ENCODE results near the gene EML2.
"Not testable (repeated sequence)": the region's sequence is repeated elsewhere in the genome, so short reads cannot be mapped to it uniquely, and the experiment has no call there.

EML2 gene

DNA sequence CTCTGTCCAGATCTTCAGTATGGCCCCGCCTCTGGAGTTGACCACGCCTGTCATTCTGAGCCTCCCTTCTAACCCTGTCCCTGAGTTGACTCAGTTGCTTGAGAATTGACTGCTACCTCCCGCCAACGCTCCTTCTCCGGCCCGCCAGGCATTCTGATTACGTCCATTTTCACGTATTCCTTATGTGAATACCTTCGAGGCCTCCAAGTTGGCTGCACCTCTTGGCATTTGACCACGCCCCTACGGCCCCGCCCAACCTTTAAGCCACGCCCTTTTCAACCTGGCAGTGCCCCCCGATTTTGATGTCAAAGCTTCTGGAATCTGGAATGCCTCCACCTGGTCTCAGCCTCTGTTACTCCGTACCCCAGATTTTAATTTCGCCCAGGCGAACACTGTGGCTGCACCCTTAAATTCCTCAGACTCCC, 1.7 kb upstream of the EML2 start:
- Histone ChIP-seq H3K27ac (ENCODE audit: low read depth, low read length) (no peak overlapping the region), H3K4me1 (ENCODE audit: control insufficient read depth in 5 of 5, insufficient read depth in 5 of 5, low read length in 5 of 5) (peaks cover 0 to 49% (median 43%) of the 10 kb centered on the region in 5 donors), H3K9ac (ENCODE audit: low read length in 5 of 5) (no peak overlapping the region), H3K36me3 (ENCODE audit: control insufficient read depth in 5 of 5, insufficient read depth in 5 of 5, low read length in 5 of 5) (no peaks in the 10 kb centered on the region), H3K4me3 (ENCODE audit: low read depth in 1 of 5, low read length in 5 of 5) (peak overlapping the region in 3 of 5 donors; percentile 23 to 59 (median 35)), H3K27me3 (ENCODE audit: control insufficient read depth in 5 of 5, insufficient read depth in 4 of 5, low read length in 5 of 5) (peaks cover 0 to 10% (median 3%) of the 10 kb centered on the region in 5 donors), H3K9me3 (ENCODE audit: control insufficient read depth in 5 of 5, low read length in 5 of 5) (no peaks in the 10 kb centered on the region)

DNA sequence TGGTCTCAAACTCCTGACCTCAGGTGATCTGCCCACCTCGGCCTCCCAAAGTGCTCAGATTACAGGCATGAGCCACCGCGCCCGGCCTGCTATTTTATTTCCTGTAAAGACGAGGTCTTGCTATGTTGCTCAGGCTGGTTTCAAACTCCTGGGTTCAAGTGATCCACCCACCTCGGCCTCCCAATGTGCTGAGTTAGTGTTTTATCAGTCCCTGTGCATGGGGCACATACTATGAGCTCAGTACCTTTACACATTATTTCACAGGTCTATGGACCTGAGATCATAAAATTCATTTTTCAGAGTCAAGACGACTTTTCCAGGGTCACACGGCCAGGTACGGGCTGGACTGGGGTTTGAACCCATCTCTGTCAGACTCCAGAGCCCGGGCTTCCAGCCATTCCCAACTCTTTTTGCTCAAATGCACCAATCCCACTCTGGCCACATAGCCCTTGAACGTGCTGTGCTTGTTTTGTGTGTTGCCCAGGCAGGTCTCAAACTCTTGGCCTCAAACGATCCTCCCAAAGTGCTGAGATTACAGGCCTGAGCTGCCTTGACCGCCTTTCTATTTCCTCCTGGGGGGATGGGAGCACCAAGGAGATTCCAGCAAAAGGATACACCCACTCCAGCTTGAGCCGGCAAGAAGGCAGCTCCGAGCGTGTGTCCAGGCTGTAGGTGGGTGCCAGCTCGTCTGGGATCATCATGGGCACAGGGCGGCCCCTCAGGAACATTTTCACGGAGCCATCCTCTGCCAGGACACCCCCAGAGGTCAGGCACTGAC, 1.1 kb downstream of the EML2 start:
- H3K9ac ChIP-seq (ENCODE audit: low read length in 5 of 5), result peak overlapping the region in 4 of 5 donors; percentile 71 to 89 (median 78)
- H3K27ac ChIP-seq (ENCODE audit: low read depth, low read length), result no peak overlapping the region
- no peaks in the 10 kb centered on the region for H3K36me3 ChIP-seq (ENCODE audit: control insufficient read depth in 5 of 5, insufficient read depth in 5 of 5, low read length in 5 of 5)
- no peaks in the 10 kb centered on the region for H3K27me3 ChIP-seq (ENCODE audit: control insufficient read depth in 5 of 5, insufficient read depth in 4 of 5, low read length in 5 of 5)
- H3K4me3 ChIP-seq (ENCODE audit: low read depth in 1 of 5, low read length in 5 of 5), result peak overlapping the region in 4 of 5 donors; percentile 68 to 91 (median 75)
- H3K4me1 ChIP-seq (ENCODE audit: control insufficient read depth in 5 of 5, insufficient read depth in 5 of 5, low read length in 5 of 5), result peaks cover 0 to 38% (median 34%) of the 10 kb centered on the region in 5 donors
- no peaks in the 10 kb centered on the region for H3K9me3 ChIP-seq (ENCODE audit: control insufficient read depth in 5 of 5, low read length in 5 of 5)

DNA sequence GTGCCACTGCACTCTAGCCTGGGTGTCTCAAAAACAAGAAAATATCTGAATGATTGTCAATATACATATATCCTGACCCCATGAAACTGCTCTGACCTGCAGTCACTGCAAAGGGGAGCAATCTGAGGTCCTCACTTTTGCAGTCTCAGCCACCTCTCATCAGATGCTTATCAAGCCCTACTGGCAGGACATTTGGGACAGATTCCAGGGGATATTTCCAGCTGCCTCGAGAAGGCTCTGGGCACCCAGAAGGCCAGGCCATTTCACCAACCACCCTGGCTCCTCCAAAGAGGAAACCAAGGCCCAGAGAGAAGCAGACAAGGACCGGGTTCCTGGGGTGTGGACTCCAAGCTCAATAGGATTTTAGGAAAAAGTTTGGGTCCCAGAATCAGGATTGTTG, 2.3 kb downstream of the EML2 start:
- no peak overlapping the region for H3K27ac ChIP-seq (ENCODE audit: low read depth, low read length)
- no peak overlapping the region for H3K4me3 ChIP-seq (ENCODE audit: low read depth in 1 of 5, low read length in 5 of 5)
- H3K9me3 ChIP-seq (ENCODE audit: control insufficient read depth in 5 of 5, low read length in 5 of 5), result no peaks in the 10 kb centered on the region
- peaks cover 0 to 31% (median 28%) of the 10 kb centered on the region in 5 donors for H3K4me1 ChIP-seq (ENCODE audit: control insufficient read depth in 5 of 5, insufficient read depth in 5 of 5, low read length in 5 of 5)
- no peaks in the 10 kb centered on the region for H3K27me3 ChIP-seq (ENCODE audit: control insufficient read depth in 5 of 5, insufficient read depth in 4 of 5, low read length in 5 of 5)
- H3K36me3 ChIP-seq (ENCODE audit: control insufficient read depth in 5 of 5, insufficient read depth in 5 of 5, low read length in 5 of 5), result peaks cover 0 to 4% (median 0%) of the 10 kb centered on the region in 5 donors
- H3K9ac ChIP-seq (ENCODE audit: low read length in 5 of 5), result no peak overlapping the region

DNA sequence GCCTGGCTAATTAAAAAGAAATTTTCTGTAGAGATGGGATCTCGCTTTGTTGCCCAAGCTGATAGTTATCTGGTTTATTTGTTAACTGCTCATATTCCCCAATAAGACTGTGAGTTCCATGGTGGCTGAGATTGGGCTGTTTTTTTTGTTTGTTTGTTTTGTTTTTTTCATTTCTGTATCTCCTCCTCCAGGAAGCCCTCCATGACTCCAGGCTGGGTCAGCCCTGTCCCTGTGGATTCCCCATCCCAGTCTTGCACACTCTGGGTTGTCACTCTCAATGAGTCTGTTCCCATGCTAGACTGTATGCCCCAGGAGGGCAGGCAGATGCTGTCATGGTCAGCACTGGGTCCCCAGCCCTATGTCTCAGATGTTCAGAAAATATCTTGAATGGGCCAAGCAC, 2.9 kb downstream of the EML2 start:
- Histone ChIP-seq H3K9ac (ENCODE audit: low read length in 5 of 5) (no peak overlapping the region), H3K36me3 (ENCODE audit: control insufficient read depth in 5 of 5, insufficient read depth in 5 of 5, low read length in 5 of 5) (peaks cover 0 to 4% (median 0%) of the 10 kb centered on the region in 5 donors), H3K4me3 (ENCODE audit: low read depth in 1 of 5, low read length in 5 of 5) (no peak overlapping the region), H3K9me3 (ENCODE audit: control insufficient read depth in 5 of 5, low read length in 5 of 5) (no peaks in the 10 kb centered on the region), H3K27me3 (ENCODE audit: control insufficient read depth in 5 of 5, insufficient read depth in 4 of 5, low read length in 5 of 5) (no peaks in the 10 kb centered on the region), H3K4me1 (ENCODE audit: control insufficient read depth in 5 of 5, insufficient read depth in 5 of 5, low read length in 5 of 5) (peaks cover 0 to 24% (median 22%) of the 10 kb centered on the region in 5 donors), H3K27ac (ENCODE audit: low read depth, low read length) (no peak overlapping the region)

DNA sequence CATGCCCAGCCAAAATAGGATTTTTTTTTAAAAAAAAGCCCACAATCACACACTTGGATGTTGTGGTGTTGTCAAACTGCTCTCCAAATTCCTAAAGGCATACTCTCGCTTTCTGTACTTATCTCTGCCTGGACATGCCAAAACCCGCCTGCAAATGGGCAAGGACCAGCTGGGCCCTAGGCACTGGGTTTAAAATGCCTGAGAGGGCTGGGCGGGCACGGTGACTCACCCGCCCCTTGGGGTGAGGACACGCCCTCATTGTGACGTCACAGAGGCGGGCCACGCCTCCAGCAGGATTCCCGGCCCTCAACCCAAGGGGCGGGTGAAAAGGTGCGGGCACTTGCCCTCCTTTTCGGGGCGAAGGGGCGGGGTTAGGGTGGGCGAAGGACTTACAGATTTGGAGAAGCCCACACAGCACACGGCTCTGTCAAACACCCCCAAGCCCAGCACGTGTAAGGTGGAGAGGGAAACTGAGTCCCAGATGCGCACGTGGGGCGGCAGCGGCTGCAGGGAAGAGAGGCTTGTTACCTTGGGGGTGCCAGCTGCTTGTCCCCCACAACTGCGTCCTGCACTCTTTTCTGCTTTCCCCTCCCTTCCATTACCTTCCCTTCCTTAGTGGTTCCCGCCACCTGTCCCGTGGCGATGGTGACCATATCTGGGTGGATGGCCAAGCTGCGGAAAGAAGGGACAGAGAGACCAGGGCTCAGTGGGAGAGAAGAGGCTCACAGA, 6.6 kb downstream of the EML2 start:
- H3K27ac ChIP-seq (ENCODE audit: low read depth, low read length), result no peak overlapping the region
- H3K27me3 ChIP-seq (ENCODE audit: control insufficient read depth in 5 of 5, insufficient read depth in 4 of 5, low read length in 5 of 5), result no peaks in the 10 kb centered on the region
- peaks cover 0 to 3% (median 0%) of the 10 kb centered on the region in 5 donors for H3K4me1 ChIP-seq (ENCODE audit: control insufficient read depth in 5 of 5, insufficient read depth in 5 of 5, low read length in 5 of 5)
- H3K9me3 ChIP-seq (ENCODE audit: control insufficient read depth in 5 of 5, low read length in 5 of 5), result no peaks in the 10 kb centered on the region
- no peak overlapping the region for H3K4me3 ChIP-seq (ENCODE audit: low read depth in 1 of 5, low read length in 5 of 5)
- H3K9ac ChIP-seq (ENCODE audit: low read length in 5 of 5), result no peak overlapping the region
- H3K36me3 ChIP-seq (ENCODE audit: control insufficient read depth in 5 of 5, insufficient read depth in 5 of 5, low read length in 5 of 5), result peaks cover 0 to 19% (median 8%) of the 10 kb centered on the region in 5 donors

DNA sequence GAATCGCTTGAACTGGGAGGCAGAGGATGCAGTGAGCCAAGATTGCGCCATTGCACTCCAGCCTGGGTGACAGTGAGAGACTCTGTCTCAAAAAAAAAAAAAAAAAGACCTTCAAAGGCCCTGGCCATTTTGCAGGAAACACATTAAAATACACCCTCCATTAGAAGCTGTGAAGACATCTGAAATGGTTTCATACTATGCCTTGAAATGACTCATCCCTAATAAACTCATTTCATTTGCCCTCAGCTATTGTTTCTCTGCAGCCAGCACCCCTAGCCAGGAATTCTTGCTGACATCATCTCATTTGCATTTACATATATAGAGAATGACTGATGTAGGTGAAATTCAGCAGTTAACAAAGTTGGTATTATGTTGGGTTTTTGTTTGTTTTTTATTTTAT, 8.7 kb downstream of the EML2 start:
- Histone ChIP-seq H3K9me3 (ENCODE audit: control insufficient read depth in 5 of 5, low read length in 5 of 5) (no peaks in the 10 kb centered on the region), H3K27me3 (ENCODE audit: control insufficient read depth in 5 of 5, insufficient read depth in 4 of 5, low read length in 5 of 5) (no peaks in the 10 kb centered on the region), H3K9ac (ENCODE audit: low read length in 5 of 5) (no peak overlapping the region), H3K4me1 (ENCODE audit: control insufficient read depth in 5 of 5, insufficient read depth in 5 of 5, low read length in 5 of 5) (peaks cover 0 to 3% (median 0%) of the 10 kb centered on the region in 5 donors), H3K27ac (ENCODE audit: low read depth, low read length) (no peak overlapping the region), H3K4me3 (ENCODE audit: low read depth in 1 of 5, low read length in 5 of 5) (no peak overlapping the region), H3K36me3 (ENCODE audit: control insufficient read depth in 5 of 5, insufficient read depth in 5 of 5, low read length in 5 of 5) (peaks cover 0 to 37% (median 8%) of the 10 kb centered on the region in 5 donors)

DNA sequence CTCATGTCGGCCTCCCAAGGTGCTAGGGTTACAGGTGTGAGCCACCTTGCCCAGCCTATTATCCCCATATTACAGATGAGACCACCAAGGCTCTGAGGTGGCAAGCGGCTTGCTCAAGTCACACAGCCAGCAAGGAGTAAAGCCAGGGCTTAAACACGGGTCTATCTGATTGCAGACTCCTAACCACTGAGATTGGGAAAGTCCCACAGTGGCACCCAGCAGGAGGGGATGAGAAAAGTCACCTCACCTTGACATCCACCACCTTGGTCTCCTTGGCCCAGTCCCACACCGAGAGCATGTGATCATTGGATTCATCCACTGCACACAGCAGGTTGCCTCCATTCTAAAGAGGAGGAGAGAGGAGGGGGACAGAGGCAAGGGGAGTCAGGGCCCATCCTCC, 9.5 kb downstream of the EML2 start:
- no peak overlapping the region for H3K27ac ChIP-seq (ENCODE audit: low read depth, low read length)
- H3K4me3 ChIP-seq (ENCODE audit: low read depth in 1 of 5, low read length in 5 of 5), result no peak overlapping the region
- H3K27me3 ChIP-seq (ENCODE audit: control insufficient read depth in 5 of 5, insufficient read depth in 4 of 5, low read length in 5 of 5), result no peaks in the 10 kb centered on the region
- no peak overlapping the region for H3K9ac ChIP-seq (ENCODE audit: low read length in 5 of 5)
- peaks cover 0 to 40% (median 9%) of the 10 kb centered on the region in 5 donors for H3K36me3 ChIP-seq (ENCODE audit: control insufficient read depth in 5 of 5, insufficient read depth in 5 of 5, low read length in 5 of 5)
- no peaks in the 10 kb centered on the region for H3K9me3 ChIP-seq (ENCODE audit: control insufficient read depth in 5 of 5, low read length in 5 of 5)
- peaks cover 0 to 3% (median 0%) of the 10 kb centered on the region in 5 donors for H3K4me1 ChIP-seq (ENCODE audit: control insufficient read depth in 5 of 5, insufficient read depth in 5 of 5, low read length in 5 of 5)

DNA sequence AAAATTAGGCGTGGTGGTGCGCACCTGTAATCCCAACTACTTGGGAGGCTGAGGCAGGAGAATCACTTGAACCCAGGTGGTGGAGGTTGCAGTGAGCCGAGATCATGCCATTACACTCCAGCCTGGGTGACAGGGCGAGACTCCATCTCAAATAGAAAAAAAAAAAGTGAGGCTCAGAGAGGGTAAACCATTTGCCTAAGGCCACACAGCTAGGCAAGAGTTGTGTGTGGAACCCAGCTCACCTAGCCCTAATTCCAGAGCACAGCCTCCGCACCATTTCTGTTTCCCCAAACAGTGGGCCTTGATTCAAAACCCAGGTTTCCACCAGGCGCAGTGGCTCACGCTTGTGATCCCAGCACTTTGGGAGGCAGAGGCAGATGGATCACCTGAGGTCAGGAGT, 11.0 kb downstream of the EML2 start:
- not testable (repeated sequence) for H3K4me1 ChIP-seq (ENCODE audit: control insufficient read depth in 5 of 5, insufficient read depth in 5 of 5, low read length in 5 of 5); H3K4me3 ChIP-seq (ENCODE audit: low read depth in 1 of 5, low read length in 5 of 5); H3K9ac ChIP-seq (ENCODE audit: low read length in 5 of 5); H3K27me3 ChIP-seq (ENCODE audit: control insufficient read depth in 5 of 5, insufficient read depth in 4 of 5, low read length in 5 of 5); H3K27ac ChIP-seq (ENCODE audit: low read depth, low read length); H3K9me3 ChIP-seq (ENCODE audit: control insufficient read depth in 5 of 5, low read length in 5 of 5)
- H3K36me3 ChIP-seq (ENCODE audit: control insufficient read depth in 5 of 5, insufficient read depth in 5 of 5, low read length in 5 of 5), result peaks cover 5 to 49% (median 15%) of the 10 kb centered on the region in 5 donors

DNA sequence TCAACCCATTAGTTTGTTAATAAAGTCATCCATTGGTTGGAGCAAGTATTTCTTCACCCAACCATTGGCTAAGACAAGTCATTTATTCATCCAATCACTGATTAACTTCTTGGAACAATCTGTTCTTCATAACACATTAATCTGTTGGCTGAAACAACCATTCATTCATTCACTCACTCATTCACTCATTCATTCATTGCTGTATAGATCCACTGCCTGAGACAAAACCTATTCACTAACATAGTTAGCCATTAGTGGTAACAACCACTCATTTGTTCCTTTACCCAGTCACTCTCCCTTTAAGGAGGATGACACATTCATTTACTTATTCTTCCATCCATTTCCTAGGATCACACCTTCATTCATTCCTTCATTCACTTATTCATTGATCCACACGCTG, 15.2 kb downstream of the EML2 start:
- Histone ChIP-seq H3K4me3 (ENCODE audit: low read depth in 1 of 5, low read length in 5 of 5) (no peak overlapping the region), H3K27me3 (ENCODE audit: control insufficient read depth in 5 of 5, insufficient read depth in 4 of 5, low read length in 5 of 5) (no peaks in the 10 kb centered on the region), H3K9ac (ENCODE audit: low read length in 5 of 5) (no peak overlapping the region), H3K9me3 (ENCODE audit: control insufficient read depth in 5 of 5, low read length in 5 of 5) (no peaks in the 10 kb centered on the region), H3K27ac (ENCODE audit: low read depth, low read length) (no peak overlapping the region), H3K36me3 (ENCODE audit: control insufficient read depth in 5 of 5, insufficient read depth in 5 of 5, low read length in 5 of 5) (peaks cover 5 to 75% (median 36%) of the 10 kb centered on the region in 5 donors), H3K4me1 (ENCODE audit: control insufficient read depth in 5 of 5, insufficient read depth in 5 of 5, low read length in 5 of 5) (no peaks in the 10 kb centered on the region)

DNA sequence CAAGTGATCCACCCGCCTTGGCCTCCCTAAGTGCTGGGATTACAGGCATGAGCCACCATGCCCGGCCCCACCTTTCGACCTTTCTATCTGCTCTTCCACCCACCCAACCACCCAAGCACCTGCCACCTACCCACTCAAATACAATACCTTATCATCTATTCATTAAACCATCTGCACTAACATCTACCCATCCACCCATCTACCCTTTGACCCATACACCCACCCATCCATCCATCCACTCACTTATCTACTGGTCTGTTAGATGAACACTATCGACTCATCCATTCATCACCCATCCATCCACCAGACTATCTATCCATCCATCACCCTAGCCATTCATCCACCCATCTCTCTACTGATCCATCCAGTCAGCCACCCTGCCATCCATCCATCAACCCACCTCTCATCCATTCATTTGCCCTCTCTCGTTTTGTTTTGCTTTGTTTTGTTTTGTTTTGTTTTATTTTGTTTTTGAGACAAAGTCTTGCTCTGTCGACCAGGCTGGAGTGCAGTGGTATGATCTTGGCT, 17.2 kb downstream of the EML2 start:
- no peak overlapping the region for H3K27ac ChIP-seq (ENCODE audit: low read depth, low read length)
- H3K4me1 ChIP-seq (ENCODE audit: control insufficient read depth in 5 of 5, insufficient read depth in 5 of 5, low read length in 5 of 5), result no peaks in the 10 kb centered on the region
- H3K36me3 ChIP-seq (ENCODE audit: control insufficient read depth in 5 of 5, insufficient read depth in 5 of 5, low read length in 5 of 5), result peaks cover 5 to 69% (median 41%) of the 10 kb centered on the region in 5 donors
- H3K9me3 ChIP-seq (ENCODE audit: control insufficient read depth in 5 of 5, low read length in 5 of 5), result no peaks in the 10 kb centered on the region
- no peak overlapping the region for H3K4me3 ChIP-seq (ENCODE audit: low read depth in 1 of 5, low read length in 5 of 5)
- no peaks in the 10 kb centered on the region for H3K27me3 ChIP-seq (ENCODE audit: control insufficient read depth in 5 of 5, insufficient read depth in 4 of 5, low read length in 5 of 5)
- H3K9ac ChIP-seq (ENCODE audit: low read length in 5 of 5), result no peak overlapping the region
